Mucosa of stomach (tissue), 1 donor: ENCODE measurements around the gene RUVBL2.

Experiments used
- H3K27me3 ChIP-seq: one replicate; pipeline ENCODE4 v1.7.0; 2013; ENCODE audit warnings: mild to moderate bottlenecking, low read length; ENCODE audit not compliant: control insufficient read depth, insufficient read depth
- H3K36me3 ChIP-seq: one replicate; pipeline ENCODE4 v1.7.0; 2013; ENCODE audit warnings: low read length; ENCODE audit not compliant: control insufficient read depth, insufficient read depth
- H3K4me1 ChIP-seq: one replicate; pipeline ENCODE4 v1.7.0; 2013; ENCODE audit warnings: mild to moderate bottlenecking, low read length; ENCODE audit not compliant: control insufficient read depth, insufficient read depth
- H3K4me3 ChIP-seq: one replicate; pipeline ENCODE4 v1.7.0; 2013; ENCODE audit warnings: low read length
- H3K9ac ChIP-seq: one replicate; pipeline ENCODE4 v1.7.0; 2013; ENCODE audit warnings: mild to moderate bottlenecking, low read length, moderate library complexity
- H3K9me3 ChIP-seq: one replicate; pipeline ENCODE4 v1.7.0; 2013; ENCODE audit warnings: mild to moderate bottlenecking, low read length, moderate library complexity; ENCODE audit not compliant: control insufficient read depth
- donor health status: Pancreatic carcinoma.

The RUVBL2 gene

DNA sequence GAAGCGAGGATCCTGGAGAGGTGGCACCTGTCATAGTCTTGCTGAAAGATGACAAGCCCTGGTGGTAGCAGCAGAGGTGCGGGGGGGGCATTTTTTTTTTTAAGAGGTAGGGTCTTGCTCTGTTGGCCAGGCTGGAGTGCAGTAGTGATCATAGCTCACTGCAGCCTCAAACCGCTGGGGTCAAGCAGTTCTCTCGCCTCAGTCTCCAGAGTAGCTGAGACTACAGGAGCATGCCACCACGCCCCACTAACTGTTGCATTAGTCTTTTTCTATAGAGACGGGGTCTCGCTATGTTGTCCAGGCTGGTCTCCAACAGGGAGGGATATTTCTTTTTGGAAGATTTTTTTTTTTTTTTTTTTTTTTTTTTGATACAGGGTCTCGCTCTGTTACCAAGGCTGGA is 35.7 kb upstream of the RUVBL2 start:
- H3K4me3 ChIP-seq: no peak overlapping the region
- H3K27me3 ChIP-seq: no peaks in the 10 kb centered on the region
- no peaks in the 10 kb centered on the region for H3K36me3 ChIP-seq
- no peaks in the 10 kb centered on the region for H3K9me3 ChIP-seq
- H3K9ac ChIP-seq: no peak overlapping the region
- H3K4me1 ChIP-seq: peaks cover 49% of the 10 kb centered on the region

DNA sequence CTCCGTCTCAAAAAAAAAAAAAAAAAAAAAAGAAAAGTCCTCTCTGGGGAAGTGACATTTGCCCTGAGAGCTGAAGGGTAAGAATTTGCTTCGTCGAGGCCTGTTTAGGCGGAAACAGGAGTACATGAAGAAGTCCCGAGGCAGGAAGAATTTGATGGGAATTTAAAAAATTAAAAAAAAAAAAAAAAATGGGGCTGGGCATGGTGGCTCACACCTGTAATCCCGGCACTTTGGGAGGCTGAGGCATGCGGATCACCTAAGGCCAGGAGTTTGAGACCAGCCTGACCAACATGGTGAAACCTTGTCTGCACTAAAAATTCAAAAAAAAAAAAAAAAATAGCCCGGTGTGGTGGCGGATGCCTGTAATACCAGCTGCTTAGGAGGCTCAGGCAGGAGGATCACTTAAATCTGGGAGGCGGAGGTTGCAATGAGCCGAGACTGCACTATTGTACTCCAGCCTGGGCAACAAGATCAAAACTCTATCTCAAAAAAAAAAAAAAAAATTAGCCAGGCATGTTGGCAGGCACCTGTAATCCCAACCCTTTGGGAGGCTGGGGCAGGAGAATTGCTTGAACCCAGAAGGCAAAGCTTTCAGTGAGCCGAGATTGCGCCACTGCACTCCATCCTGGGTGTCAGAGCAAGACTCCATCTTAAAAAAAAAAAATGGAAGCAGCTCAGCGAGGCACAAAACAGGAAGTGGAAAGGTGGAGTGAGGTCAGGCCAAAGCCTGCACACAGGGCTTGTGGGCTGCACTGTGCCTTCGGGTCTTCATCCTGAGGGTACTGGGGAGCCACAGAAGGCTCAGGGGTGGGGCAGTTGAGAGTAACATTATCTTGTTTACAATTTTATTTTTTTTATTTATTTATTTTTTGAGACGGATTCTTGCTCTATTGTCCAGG is 34.1 kb upstream of the RUVBL2 start:
- no peaks in the 10 kb centered on the region for H3K36me3 ChIP-seq
- H3K27me3 ChIP-seq: no peaks in the 10 kb centered on the region
- H3K4me1 ChIP-seq: peaks cover 57% of the 10 kb centered on the region
- H3K9ac ChIP-seq: no peak overlapping the region
- H3K4me3 ChIP-seq: no peak overlapping the region
- H3K9me3 ChIP-seq: no peaks in the 10 kb centered on the region

DNA sequence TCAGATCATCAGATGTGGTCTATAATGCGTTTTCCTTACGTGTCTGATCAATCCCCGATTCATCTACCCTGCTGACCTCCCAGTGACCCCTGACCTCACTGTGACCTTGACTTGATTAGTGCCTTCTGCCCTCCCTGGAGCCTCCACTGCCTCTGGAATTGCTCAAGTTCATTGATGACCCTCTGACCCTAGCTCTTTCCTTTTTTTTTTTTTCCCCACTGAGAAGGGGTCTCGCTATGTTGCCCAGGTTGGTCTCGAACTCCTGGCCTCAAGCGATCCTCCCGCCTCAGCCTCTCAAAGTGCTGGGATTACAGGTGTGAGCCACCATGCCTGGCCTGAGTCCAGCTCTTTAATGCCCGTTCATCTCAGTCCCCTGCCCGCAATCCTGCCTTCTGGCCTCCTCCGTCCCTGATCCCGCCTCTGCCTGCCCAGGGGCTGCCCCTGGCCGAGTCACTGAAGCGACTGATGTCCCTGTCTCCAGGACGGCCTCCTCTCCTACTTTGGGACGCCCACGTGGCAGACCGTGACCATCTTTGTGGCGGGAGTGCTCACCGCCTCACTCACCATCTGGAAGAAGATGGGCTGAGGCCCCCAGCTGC is 32.5 kb upstream of the RUVBL2 start:
- H3K9ac ChIP-seq: peak overlapping the region; percentile 15

DNA sequence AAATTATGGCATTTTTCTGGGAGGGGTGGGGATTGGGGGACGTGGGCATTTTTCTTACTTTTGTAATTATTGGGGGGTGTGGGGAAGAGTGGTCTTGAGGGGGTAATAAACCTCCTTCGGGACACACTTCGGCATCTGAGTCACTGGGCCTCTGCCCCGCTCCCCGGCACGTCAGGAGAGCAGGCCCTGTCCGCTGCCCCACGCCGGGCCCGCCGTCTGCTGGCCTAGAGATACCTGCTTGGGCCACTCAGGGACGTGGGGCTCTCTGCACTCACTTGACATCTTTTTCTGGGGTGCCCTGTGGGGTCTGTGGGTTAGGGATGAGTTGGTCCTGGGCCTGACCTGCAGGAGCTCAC is 32.0 kb upstream of the RUVBL2 start:
- Histone ChIP-seq H3K27me3 (no peaks in the 10 kb centered on the region), H3K36me3 (peaks cover under 1% of the 10 kb centered on the region), H3K9me3 (no peaks in the 10 kb centered on the region), H3K9ac (peak overlapping the region; percentile 77), H3K4me1 (peaks cover 51% of the 10 kb centered on the region), H3K4me3 (no peak overlapping the region)

More for the DNA sequence above, 32.5 kb upstream of the RUVBL2 start:
- Histone ChIP-seq H3K4me1 (peaks cover 49% of the 10 kb centered on the region), H3K36me3 (no peaks in the 10 kb centered on the region), H3K4me3 (no peak overlapping the region), H3K9me3 (no peaks in the 10 kb centered on the region), H3K27me3 (no peaks in the 10 kb centered on the region)

DNA sequence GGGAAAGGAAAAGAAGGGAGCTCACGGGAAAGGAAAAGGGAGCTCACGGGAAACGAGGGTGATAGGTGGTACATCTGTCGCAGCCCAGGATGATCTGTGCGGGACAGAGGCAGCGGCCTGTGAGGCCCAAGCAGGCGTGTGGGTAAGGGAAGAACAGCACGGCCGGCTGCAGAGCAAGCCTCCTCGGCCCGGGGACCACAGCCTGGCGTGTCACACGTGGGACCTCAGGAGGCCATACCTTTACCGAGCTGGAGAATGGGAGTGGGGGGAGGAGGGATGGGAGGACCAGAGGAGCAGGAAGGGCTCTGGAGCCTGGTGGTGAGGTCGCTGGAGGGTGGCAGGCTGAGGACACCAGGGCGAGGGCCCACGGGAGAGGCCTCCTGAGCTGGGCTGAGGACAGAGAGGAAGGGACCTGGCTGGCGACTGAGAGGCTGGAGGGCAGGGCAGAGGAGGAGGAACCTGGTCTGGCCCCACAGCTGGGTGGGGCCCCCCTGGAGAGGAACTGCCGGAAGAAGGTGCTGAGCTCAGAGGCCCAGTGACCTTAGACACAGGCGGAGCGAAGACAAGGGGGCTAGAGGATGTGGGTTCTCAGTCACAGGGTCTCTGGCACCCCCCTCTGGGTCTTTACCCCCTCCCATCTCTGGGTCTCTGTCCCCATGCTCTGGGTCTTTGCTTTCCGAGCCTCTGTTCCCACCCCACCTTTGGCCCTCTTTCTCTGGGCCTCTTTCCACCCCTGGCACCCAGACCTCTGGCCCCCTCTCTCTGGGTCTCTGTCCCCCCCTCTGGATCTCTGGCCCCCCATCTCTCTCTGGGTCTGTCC is 31.4 kb upstream of the RUVBL2 start:
- H3K9me3 ChIP-seq: no peaks in the 10 kb centered on the region
- peak overlapping the region; percentile 77 for H3K9ac ChIP-seq
- peaks cover 4% of the 10 kb centered on the region for H3K36me3 ChIP-seq
- H3K4me3 ChIP-seq: no peak overlapping the region
- H3K27me3 ChIP-seq: no peaks in the 10 kb centered on the region
- peaks cover 57% of the 10 kb centered on the region for H3K4me1 ChIP-seq

DNA sequence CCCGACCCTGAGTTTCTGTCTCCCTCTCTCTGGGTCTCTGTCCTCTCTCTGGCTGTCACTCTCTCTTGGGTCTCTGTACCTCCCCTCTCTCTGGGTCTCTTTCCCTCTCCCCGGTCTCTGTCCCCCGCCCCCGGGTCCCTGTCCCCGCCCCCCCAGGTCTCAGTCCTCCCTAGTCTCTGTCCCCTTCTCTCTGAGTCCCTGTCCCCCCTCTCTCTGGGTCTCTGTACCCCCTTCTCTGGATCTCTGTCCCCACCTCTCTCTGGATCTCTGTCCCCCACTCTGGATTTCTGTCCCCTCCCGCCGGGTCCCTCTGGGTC is 30.9 kb upstream of the RUVBL2 start:
- Histone ChIP-seq H3K9me3 (no peaks in the 10 kb centered on the region), H3K27me3 (no peaks in the 10 kb centered on the region), H3K4me3 (no peak overlapping the region), H3K9ac (peak overlapping the region; percentile 77), H3K4me1 (peaks cover 57% of the 10 kb centered on the region), H3K36me3 (peaks cover 4% of the 10 kb centered on the region)

DNA sequence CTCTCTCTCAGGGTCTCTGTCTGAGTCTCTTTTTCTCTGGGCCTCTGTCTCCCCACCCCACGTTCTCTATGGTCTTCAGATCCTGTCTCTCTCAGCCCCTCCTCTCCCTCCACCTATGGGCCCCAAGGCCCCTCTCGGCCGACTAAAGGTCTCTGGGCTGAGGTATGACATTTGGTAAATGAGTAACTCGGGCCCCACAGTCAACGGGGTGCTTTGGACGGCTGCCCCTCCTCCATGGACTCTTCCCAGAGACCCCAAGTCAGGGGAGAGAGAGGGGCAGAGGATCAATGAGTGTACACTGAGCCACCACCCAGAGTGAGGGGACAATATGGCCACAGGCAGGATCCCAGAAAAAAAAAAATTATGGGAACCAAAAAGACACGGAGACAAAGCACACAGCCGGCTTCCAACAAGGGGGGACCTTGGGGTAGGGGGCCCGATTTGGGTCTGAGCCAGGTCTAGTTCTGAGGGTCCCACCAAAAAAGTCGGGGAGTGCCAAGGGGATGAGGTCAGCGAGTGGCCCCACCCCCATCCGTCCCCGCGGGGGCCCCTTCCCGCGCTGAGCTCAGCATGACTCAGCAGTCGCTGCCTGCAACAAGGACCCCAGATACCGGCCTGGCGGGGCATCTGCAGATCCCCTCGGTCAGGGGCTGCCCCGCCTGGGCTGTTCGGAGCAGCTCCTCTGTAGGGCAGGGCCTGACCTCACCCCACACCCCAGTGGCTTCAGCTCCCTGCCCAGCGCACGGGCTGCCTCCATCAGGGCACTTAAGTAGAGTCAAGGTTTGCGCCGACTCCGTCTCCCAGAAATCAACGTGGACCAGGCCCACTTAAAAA is 30.1 kb upstream of the RUVBL2 start:
- peaks cover 4% of the 10 kb centered on the region for H3K36me3 ChIP-seq
- peak overlapping the region; percentile 3 for H3K4me3 ChIP-seq
- peak overlapping the region; percentile 77 for H3K9ac ChIP-seq
- no peaks in the 10 kb centered on the region for H3K27me3 ChIP-seq
- no peaks in the 10 kb centered on the region for H3K9me3 ChIP-seq
- H3K4me1 ChIP-seq: peaks cover 57% of the 10 kb centered on the region

DNA sequence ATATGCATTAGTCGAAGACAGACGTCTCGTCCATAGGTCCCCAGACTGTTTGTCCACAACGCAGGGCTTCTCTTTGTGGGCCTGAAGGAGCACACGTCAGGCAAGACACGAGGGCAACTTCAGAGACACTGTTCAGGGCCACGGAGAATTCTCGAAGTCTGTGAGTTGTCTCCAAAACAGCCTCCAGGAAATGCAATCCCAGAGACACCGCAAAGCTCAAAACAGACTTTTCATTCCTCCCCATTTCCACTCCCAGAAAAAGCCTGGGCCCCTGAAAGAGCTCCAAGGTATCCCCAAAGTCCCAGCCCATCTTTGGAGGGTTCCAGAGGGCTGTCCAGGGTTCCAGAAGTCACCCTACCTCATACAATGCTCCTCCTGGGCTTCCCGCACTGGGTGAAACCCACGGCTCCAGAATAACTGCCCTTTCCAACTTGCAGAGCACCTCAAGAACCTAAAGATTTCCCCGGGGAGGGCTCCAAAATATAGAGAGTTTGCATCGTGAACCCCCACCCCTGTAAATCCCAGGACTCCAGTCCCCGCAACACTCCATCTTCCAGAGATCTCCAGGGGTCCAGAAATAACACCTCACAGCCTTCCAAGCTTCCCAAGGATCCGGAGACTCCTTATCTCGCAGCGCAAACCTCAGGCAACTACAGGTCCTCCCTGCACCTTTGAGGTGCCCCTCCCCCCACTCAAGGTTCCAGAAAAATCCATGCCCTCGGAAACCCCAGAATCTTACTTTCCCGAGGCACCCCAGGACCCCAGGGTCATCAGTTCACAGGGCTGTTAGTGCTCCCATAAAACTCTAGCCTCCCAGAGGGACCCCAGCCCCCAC is 29.3 kb upstream of the RUVBL2 start:
- H3K9ac ChIP-seq: peak overlapping the region; percentile 77
- peak overlapping the region; percentile 20 for H3K4me3 ChIP-seq
- peaks cover 57% of the 10 kb centered on the region for H3K4me1 ChIP-seq
- H3K36me3 ChIP-seq: peaks cover 4% of the 10 kb centered on the region
- H3K27me3 ChIP-seq: no peaks in the 10 kb centered on the region
- H3K9me3 ChIP-seq: no peaks in the 10 kb centered on the region

DNA sequence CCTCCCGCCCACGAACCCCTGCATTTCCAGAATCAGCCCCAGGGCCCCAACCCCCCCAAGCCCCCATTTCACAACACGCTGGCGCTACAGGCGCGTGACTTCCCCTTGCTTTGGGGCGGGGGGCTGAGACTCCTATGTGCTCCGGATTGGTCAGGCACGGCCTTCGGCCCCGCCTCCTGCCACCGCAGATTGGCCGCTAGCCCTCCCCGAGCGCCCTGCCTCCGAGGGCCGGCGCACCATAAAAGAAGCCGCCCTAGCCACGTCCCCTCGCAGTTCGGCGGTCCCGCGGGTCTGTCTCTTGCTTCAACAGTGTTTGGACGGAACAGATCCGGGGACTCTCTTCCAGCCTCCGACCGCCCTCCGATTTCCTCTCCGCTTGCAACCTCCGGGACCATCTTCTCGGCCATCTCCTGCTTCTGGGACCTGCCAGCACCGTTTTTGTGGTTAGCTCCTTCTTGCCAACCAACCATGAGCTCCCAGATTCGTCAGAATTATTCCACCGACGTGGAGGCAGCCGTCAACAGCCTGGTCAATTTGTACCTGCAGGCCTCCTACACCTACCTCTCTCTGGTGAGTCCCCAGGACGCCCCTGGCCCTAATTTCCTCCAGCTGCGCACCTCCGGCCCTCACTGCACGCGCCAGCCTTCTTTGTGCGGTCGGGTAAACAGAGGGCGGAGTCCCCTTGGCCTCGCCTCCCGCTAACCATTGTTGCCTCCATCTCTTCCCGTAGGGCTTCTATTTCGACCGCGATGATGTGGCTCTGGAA is 28.5 kb upstream of the RUVBL2 start, which contains the start of gene FTL:
FTL (plus strand) TSS at position 270 of the 766 bp plus-strand sequence; CDS start at position 469, 199 bp downstream.
- Histone ChIP-seq H3K9me3 (no peaks in the 10 kb centered on the region), H3K27me3 (no peaks in the 10 kb centered on the region), H3K4me3 (peak within 1 kb of the TSS; percentile 66), H3K4me1 (peaks cover 57% of the 10 kb centered on the region), H3K36me3 (peaks cover 4% of the 10 kb centered on the region), H3K9ac (peak within 1 kb of the TSS; percentile 81)

DNA sequence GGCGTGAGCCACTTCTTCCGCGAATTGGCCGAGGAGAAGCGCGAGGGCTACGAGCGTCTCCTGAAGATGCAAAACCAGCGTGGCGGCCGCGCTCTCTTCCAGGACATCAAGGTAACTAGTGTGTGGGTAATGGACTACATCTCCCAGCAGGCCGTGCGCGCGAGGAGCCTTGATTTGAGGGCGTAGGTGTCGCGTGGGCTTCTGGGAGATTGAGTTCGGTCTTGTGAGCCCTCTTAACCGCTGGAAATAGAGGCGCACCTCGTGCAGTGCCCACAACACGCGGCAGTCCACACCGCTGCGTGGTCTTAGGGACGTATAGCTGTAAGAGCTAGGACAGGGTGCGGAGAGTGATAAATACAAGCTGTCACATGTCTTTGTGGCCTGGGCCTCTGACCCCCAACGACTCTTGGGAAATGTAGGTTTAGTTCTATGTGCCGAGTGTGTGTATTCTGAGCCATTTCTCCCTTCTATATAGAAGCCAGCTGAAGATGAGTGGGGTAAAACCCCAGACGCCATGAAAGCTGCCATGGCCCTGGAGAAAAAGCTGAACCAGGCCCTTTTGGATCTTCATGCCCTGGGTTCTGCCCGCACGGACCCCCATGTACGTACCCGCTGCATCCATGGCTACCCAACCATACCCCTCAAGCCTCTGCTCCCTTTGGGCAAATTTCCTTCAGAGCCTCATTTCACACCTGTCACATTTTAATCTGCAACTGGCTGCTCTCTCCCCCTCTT is 27.7 kb upstream of the RUVBL2 start:
- Histone ChIP-seq H3K27me3 (no peaks in the 10 kb centered on the region), H3K4me1 (peaks cover 50% of the 10 kb centered on the region), H3K36me3 (peaks cover 4% of the 10 kb centered on the region), H3K9me3 (no peaks in the 10 kb centered on the region), H3K9ac (peak overlapping the region; percentile 81), H3K4me3 (peak overlapping the region; percentile 66)
